NCI-H187 (cell line): ENCODE results near the gene SEMA6A.

Source experiments
- DNase-seq, 2 experiments: peaks; one replicate each; lab custom pipeline; 2025; lab: John Stamatoyannopoulos, UW

SEMA6A gene

DNA sequence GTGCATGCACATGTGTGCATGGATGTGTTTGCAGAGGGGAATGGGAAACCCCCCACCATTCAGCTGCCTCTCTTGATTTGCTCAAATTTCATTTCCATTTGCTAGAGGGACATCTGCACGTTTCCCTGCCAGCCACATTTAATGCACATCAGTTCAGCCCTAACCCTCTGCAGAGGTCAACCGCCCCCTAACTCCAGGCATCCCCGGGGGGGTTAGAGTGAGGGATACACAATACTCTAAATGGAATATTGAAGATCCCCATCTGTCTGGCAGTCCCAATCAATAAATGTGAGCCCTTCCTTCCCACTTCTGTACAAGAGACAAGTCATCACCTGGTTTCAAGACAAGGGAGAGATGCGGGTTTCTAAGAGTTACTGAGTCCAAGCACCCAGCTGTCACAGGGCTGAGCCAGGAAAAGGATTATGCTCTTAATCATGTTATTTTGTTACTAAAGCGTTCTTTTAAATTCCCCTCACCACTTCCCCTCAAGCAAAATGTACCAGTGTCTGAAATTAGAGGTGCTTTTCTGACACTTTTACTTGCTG is 134.1 kb downstream of the SEMA6A start:
- no peak for DNase-seq

DNA sequence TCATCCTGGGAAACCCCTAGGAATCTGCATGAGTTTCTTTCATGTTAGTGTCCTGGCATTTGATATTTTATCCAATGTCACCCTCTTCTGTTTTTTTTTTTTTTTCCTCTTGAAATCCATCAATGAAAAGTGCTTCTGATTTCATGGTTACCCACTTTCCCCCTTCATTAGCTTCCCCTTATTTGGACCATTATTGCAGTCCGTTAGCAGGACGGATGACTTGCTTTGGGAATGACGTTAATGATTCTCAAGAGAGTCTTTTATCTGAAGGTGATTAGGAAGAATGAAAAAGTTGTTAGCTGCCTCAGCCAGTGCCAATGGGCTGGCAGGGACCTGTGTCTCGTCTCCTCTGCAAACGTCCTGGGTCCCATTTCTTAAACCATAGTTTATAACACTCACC is 134.7 kb downstream of the SEMA6A start:
- no peak for DNase-seq

DNA sequence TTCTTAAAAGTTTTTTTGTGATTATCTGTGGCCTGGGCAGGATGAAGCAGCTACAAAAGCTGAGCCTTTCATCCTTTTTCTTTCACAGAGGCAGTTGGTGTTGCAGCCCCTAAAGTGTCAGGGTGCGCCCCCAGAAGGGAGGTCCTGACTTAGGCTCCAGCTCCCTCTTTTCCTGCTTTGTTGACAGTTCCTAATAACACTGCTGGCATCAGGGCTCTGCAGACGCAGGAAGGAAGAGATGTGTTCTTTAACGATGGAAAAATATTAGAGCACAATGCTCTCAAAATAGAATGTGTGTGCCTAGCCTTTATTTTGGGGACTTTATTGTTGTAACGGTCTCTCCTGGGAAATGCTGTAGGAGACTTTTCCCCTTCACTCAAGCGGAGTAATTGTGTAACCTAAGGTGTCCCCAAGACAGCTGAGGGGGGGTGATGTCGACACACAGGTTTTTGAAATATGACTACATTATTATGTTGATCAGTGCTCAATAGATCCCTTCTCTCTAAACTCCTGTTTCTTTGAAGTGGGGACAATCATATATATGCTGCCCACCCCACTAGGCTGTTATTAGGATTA is 135.6 kb downstream of the SEMA6A start:
- DNase-seq, result no peak

DNA sequence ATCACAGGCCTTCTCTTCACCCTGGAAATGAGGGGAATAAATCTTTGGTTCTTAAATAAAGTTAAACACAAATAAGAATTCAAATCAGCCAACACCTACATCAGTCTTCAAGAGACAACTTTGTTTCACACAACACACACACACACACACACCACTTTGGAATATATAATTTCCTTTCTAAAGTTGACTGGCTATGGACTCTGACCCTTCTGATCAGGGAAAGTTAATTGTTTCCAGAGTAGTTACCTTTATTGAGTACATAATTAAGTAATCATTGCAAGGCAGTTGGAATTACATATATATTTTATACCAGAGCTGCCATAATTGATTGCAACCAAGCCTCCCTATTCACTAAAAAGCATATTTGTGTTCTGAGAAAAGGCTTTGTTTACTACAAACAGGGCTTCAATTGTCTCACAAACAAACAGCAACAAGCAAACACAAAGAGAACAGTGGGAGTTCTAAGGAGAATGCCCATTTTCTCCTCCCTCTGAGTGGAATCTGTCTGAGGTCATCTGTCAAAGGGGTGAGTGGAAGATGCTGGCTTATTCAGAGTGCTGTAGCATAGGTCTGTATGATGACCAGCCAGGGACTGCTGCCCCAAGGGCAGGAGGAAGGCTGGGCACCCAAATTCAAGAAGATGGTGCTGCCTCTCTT is 136.6 kb downstream of the SEMA6A start:
- DNase-seq, result no peak

DNA sequence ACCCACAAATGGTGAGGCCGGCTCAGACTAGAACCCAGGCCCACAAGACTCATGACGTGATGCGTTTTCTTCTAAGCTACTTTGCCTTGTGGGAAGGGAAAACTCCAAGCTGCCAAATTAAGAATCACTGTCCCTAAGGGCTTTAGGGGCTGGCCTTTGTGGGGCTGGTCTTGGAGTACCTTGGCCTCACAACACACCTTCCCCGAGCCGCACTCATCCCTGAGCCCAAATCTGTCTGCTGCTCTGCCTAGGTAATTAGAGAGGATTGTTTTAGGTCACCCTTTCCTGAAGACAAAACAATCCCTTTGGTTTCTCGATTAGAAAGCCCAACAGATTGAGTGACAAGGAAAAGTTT is 137.3 kb downstream of the SEMA6A start:
- no peak for DNase-seq

DNA sequence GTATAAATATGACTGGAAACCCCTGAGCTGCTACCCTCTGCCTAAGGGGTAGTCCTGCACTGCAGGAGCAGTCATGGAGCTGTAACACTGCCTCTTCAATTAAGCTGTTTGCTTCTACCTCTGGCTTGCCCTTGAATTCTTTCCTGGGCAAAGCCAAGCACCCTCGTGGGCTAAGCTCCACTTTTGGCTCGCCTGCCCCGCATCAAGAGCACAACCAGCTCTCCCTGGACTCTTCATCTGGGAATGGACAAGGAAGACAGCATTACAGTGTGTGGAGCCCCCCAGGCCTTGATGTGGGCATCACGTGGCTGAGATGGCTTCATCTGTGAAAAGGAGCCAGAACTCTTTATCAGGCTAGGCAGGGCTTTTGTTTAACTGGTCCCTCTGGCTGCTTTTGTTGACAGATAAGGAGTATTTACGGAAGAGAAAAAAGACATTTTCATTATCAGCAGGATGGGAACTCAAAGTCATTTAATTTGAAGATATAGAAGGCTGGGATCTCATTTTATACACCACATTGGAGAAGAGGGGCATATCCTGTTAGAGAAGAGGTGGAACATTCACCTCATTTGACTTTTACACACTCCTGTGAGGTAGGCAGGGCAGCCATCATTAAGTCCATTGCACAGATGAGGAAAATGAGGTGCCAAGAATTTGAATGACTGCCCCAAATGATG is 137.8 kb downstream of the SEMA6A start:
- DNase-seq, result no peak

DNA sequence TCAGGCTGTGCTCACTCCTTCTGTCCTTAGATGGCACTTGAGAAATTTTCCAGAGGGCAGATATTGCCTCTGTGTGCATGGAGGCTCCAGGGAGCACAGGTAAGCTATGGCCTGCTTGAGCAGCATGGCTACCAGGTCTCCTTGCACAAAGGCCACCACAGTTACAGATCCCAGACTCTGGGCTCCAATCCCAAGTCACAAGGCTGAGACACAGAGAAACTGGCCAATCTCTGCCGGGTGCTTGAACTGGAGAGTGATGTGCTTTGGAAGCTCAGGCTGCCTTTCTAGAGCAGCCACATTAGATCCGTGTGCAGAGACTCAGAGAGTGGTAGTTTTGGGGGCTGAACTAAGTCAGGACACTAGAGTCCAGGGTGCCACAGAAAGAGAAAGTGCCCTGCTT is 145.7 kb downstream of the SEMA6A start:
- no peak for DNase-seq

DNA sequence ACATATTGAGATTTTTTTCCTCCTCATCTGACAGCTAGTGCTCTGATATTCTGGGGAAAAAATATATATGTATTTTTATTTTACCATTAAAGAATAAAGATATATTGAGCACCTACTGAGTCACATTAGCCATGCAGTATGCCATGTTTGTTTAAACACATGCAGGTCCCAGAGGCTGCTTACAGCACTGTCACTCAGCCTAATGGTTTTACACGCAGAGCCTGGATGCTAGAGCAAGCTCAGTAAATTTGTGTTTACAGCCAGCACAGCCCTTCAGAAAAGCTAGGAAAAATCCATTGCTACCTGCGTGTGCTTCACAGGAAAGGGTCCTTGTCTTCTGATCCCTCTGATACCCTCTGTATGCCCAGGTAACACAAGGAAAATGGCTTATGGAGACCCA is 146.2 kb downstream of the SEMA6A start:
- no peak for DNase-seq

DNA sequence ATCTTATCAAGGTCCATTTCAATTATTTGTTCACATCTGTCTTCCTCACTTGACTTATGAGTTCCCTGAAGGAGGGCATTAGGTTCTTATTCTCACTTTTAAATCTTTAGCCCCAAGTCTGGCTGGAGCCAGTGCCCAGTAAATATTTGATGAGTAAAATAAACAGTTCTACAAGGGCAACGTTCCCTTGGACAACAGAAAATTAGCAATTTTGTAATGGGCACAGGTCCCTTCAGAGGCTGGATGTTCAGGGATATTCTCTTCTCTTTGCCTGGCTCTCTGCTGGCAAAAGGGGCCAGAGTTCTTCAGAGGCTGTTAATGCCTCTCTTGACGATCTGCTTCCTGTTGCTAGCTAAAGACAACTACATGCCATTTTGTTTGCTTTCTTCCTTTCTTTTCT is 149.7 kb downstream of the SEMA6A start:
- no peak for DNase-seq

DNA sequence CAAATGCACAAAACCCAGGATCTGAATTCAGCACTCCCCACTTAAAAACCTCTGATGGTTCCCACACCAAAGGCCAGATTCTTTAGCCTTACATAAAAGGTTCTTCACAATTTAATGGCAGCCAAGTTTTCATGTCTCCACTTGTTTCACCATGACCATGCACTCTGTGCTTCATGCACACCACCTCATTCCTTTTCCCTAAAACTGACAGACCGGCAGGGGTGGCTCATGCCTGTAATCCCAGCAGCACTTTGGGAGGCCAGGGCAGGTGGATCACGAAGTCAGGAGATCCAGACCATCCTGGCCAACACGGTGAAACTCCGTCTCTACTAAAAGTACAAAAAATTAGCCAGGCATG is 150.4 kb downstream of the SEMA6A start:
- DNase-seq, result no peak

DNA sequence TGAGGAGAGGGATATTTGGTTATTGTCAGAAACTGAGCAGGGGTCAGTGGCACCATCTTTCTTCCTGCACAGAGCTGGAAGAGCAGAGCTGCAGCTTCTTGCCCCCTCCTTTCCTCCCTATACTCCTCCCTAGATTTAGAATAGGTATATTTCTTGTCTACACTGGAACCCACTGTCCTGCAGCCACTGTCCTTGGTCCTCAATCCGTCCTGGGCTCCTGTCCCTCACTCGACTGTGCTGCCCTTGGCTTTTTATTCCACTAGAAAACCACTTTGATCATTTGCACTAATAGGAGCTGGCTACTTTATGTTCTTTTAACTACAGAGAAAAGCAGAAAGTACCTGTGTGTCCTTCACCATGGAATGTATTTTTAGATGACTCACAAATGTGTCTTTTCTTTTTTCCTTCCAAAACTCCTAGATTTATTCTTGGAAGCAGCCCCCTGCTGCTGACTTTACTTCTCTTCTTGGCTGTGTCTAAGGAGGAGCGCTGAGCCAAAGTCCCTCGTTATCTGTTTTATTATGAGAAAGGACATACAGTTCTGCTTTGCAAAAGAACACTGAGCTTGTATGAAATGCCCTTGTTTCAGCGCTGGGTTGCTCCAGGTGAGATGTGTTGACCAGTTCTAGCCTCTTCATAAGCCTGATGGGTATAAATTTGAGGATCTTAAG is 150.9 kb downstream of the SEMA6A start:
- DNase-seq, result no peak

DNA sequence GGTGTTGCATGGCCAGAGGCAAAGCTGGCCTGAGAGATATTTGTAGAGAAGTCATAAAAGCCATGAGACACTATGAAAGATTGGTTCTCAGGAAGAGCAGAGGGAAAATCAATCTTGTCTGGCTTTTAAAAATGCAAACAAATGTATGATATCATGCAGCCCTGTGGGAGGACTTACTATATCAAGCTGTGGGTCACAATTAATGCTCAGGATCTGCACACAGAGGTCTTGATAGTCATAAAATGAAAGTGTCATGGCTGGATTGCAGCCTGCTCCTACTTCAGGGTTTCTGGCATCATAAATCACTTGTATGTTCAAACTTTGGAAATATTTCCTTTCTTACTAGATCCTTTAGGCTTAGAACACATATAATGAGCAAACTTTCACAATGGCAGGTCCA is 151.5 kb downstream of the SEMA6A start:
- DNase-seq, result no peak

DNA sequence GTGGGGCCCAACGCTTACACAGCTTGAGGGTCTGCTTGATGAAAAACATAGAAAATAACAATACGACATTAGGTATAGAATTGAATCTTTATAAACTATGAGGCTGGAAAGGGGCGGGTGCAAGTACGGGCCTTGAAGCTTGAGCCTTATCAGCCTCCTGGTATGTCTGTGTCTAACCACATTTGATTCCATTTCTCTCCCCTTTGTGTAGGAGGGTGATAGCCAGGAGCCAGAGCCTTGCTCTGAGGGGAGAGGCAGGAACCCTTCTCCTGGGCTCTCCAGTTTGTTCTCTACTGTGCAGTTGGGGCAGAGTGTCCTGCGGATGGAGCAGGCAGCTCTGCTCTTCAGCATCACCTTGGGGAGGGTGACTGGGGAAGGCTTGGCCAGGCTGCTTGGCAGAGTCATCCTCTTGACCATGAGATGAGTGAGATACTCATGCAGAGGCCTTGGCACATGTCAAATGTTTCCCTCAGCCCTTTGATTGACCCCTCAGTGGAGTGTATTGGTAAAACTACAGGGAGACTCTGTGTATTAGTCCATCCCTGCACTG is 153.5 kb downstream of the SEMA6A start:
- no peak for DNase-seq

DNA sequence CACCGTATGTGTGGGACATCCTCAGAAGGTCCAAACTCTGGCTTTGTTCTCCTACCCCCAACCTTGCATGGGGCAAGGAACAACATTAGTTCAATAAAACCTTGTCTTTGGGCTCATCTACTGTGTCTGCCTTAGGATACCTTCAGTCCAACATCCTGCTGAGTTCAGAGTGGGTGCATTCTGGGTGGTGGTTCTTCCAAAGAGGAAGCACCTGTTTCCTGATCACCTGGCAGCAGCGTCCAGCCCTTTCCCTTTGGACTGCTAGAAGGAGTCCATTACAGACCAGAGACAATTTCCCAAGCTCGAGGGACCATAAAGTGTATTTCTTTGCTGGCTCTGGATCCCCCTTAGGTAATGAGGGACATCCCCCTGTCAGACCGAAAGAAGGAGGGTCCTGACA is 154.1 kb downstream of the SEMA6A start:
- no peak for DNase-seq

DNA sequence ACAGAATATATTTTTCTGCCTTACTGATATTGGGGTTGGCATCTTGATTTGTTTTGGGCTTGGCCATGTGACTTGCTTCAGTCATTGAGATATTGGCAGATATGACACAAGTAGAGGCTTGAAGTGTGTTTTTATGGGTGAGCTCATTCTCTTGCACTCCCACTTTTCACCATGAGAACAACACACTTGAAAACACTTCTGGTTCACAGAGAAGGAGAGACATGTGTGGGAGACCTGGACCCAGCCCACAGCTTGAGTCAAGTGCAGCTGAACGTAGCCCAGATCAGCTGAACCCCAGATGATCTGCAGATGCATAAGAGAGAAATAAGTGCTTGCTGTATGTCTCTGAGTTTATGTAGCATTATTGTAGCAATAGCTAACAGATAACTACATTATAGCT is 155.4 kb downstream of the SEMA6A start:
- DNase-seq, result peak; percentile 6 to 51

DNA sequence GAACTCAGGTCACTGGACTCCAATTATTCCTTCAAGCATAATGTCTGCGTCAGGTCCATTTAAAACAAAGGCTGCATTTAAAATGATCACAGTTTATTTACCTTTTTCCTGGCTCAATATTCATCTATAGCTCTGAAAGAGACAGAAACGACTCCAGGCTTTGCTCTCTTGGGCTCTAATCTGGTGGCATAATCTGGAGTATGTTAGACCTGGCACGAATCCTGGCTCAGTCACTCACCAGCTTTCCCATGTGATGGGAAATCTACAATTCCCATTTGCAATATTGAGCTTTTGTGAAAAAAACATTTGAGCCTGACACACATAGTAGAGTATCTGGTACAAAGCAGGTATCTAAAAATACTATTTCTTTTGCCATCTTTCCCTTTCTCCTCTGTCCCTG is 155.8 kb downstream of the SEMA6A start:
- no peak for DNase-seq

DNA sequence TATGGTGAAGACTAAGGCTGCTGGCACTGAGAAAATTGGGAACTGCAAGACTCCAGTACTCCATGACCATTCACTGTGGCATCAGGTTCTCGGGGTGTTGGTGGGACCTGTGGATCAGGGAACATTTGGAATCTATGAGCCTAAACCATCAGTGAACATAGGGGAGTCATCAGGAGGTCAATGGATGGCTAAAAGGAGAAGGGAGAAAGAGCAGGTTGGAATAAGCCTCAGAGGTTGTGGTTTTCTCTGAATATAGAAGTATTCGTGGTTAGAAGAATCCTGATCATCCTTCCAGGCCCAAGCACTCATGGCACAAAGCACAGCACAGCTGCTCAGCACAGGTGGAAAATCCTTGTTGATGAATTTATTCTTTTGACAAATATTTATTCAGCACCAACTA is 156.6 kb downstream of the SEMA6A start:
- DNase-seq, result no peak

DNA sequence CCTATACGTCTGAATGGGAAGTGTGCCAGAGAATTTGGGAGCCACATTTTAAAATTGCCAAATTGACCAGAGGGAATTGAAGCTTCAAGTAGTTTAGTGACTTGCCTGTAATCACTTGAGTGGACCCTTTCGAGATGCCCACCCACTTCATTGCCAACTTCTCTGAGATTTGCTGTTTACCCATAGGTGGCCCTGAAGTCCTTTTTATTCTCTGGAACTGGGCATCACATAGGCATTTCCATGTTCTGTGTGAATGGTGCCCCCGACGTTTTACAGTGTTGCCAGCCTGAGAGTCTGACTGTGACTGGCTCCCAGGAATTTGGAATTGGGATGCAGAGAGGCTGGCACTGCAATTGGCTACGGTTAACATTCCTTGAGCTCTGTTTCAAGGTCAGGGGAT is 158.6 kb downstream of the SEMA6A start:
- DNase-seq, result no peak

DNA sequence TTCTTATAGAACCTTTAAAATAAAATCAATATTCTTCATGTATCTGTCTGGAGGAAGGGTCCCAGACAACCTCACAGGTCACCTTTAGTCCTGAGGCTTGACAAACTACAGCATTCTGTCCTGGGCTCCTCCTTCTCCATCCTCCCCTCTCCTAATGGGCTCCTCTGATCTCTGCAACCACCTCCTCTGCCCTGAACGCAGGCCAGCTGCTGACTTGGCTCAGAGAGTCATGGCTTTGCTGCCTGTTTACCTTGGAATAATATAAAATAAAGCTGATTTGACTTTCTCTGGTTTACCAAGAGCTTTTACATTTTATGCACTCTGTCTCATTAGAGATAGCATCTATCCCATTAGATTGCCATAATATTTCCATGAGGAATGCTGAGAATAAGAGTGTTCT is 159.4 kb downstream of the SEMA6A start:
- no peak for DNase-seq

DNA sequence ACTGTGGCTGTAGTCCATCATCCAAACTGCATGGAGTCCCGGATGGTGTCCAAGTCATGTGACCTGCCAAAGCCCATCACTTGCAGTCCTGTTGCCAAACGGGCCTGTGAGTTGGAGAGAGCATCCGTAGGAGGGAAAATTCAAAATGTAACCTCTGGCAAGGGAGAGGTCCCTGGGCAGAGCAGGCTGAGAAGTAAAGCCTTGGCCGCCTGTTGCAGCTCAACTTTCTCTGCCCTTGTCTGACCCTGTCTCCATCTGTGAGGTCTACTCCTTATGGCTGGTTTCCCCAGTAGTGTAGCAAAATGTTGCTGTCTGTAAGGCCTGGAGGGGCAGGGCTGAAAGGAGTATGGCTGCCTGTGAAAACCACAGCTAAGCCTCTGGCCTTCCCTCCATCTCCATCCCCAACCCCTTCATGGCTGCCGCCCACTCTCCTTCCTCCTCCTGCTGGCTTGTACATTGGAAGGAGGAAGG is 163.5 kb downstream of the SEMA6A start:
- DNase-seq, result no peak

DNA sequence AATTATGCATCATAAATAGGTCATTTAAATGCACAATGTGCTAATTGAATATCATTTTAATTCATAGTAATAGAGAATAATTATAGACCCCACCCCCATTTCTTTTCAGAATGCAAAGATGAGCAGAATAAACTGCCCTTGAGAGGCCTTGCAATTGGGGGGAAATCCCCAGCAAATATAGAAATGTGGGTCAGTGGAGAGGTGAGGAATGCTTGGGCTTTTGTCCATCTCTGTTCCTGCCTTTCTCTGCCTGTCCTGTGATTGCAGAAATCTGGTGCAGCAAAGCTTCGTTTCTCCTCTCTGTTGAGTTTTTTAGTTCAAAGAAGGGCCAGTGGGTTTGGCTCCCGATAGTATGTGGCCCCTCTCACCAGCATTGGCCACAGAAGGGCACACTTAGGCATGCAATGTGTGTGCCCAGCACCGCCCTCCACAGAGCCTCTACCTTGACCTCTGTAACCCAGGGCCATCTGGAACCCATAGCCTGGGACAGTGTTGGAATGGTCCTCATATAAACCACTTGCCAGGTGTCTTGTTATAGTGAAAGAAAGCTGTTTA is 164.2 kb downstream of the SEMA6A start:
- DNase-seq, result no peak

DNA sequence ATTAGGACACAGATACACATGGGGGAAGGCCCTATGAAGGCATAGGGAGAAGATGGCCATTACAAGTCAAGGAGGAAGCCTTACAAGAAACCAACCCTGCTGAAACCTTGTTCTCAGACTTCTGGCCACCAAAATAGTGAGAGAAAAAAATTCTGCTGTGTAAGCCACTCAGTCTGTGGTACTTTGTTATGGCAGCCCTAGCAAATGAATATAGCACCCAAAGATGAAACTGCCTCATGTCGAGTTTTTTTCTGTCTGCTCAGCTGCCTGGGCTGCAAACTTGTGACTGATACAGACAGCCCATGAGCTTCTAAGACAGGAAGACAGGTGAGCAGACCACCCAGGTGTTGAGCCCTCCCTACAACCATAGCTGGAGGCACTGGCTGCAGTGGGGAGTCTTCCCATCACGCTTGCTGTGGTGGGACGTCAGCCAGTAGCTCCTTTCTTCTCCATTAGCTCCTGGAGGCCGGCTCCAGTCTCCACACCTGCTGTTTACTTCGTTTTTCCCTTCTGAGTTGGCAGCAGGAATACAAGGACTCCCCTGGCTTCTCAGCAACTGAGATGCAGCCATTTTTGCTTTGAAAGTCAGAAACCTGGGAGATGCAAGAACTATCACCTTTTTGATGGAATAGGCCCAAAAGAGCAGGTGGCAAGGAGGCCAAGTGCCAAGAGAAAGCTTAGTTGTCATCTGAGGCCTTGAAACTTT is 164.9 kb downstream of the SEMA6A start:
- DNase-seq, result no peak
